IMR-90 (cell line): ENCODE data around the gene FAM193A.

Source experiments
- BHLHE40 ChIP-seq: fragments of 150-350 bp; IDR thresholded peaks from 2 replicates; pipeline ENCODE4 v1.6.1; 2016; ENCODE audit warnings: mild to moderate bottlenecking, low read depth, low read length
- CEBPB ChIP-seq: IDR thresholded peaks from 2 replicates; pipeline ENCODE4 v1.6.1; 2012; ENCODE audit warnings: low read depth, low read length, improper control_type of control experiment
- CHD1 ChIP-seq: IDR thresholded peaks from 2 replicates; pipeline ENCODE4 v1.6.1; 2012; ENCODE audit warnings: low read depth, low read length, improper control_type of control experiment
- CTCF ChIP-seq: conservative IDR thresholded peaks from 2 replicates; pipeline ENCODE4 v1.5.1; 2012; ENCODE audit warnings: mild to moderate bottlenecking, low read depth, low read length, improper control_type of control experiment
- FOS ChIP-seq: fragments of 150-350 bp; IDR thresholded peaks from 2 replicates; pipeline ENCODE4 v1.6.1; 2016; ENCODE audit warnings: low read depth, low read length
- MAFK ChIP-seq: IDR thresholded peaks from 2 replicates; pipeline ENCODE4 v1.6.1; 2012; ENCODE audit warnings: low read depth, low read length, improper control_type of control experiment
- MAZ ChIP-seq: IDR thresholded peaks from 2 replicates; pipeline ENCODE4 v1.6.1; 2012; ENCODE audit warnings: low read depth, mild to moderate bottlenecking, low read length, improper control_type of control experiment, moderate library complexity, borderline replicate concordance
- POLR2A ChIP-seq: IDR thresholded peaks from 2 replicates; pipeline ENCODE4 v1.6.1; 2012; ENCODE audit warnings: mild to moderate bottlenecking, low read depth, low read length
- SMC3 ChIP-seq: fragments of 150-350 bp; IDR thresholded peaks from 2 replicates; pipeline ENCODE4 v1.6.1; 2016; ENCODE audit warnings: low read depth, mild to moderate bottlenecking, antibody characterized with exemption, low read length, moderate library complexity
- USF2 ChIP-seq: fragments of 150-350 bp; IDR thresholded peaks from 2 replicates; pipeline ENCODE4 v1.6.1; 2017; ENCODE audit warnings: mild to moderate bottlenecking, antibody characterized with exemption, low read length, low read depth

GRCh38 chr4:2743518-2744445 lies 207.3 kb downstream of the FAM193A start:
- TF ChIP-seq CTCF, result no peak
- no peak for TF ChIP-seq MAFK
- no peak for TF ChIP-seq CEBPB
- no peak for TF ChIP-seq BHLHE40
- no peak for TF ChIP-seq SMC3
- no peak for TF ChIP-seq MAZ
- no peak for TF ChIP-seq CHD1
- no peak for TF ChIP-seq POLR2A
- TF ChIP-seq USF2, result no peak
- TF ChIP-seq FOS, result no peak
